ACC112 (cell line): Measurements from ENCODE around the gene DNAH14.
"Not testable (repeated sequence)": the region's sequence is repeated elsewhere in the genome, so short reads cannot be mapped to it uniquely, and the experiment has no call there.

Experiments
- H2AFZ ChIP-seq: fragments of 200-600 bp; sonication (generic); one replicate; pipeline ENCODE4 v1.6.0; 2017; ENCODE audit warnings: antibody characterized with exemption, low read length; ENCODE audit not compliant: unreplicated experiment
- H3K27ac ChIP-seq: fragments of 200-600 bp; sonication (generic); 2 replicates; pipeline ENCODE4 v1.5.1; 2014; ENCODE audit warnings: low read depth, mild to moderate bottlenecking, antibody characterized with exemption, low read length, moderate library complexity
- H3K27me3 ChIP-seq: fragments of 200-600 bp; sonication (generic); 2 replicates; pipeline ENCODE4 v1.6.1; 2014; ENCODE audit warnings: mild to moderate bottlenecking, antibody characterized with exemption, low read length, moderate library complexity, mixed read lengths; ENCODE audit not compliant: insufficient read depth
- H3K36me3 ChIP-seq: fragments of 200-600 bp; sonication (generic); 2 replicates; pipeline ENCODE4 v1.6.1; 2016; ENCODE audit warnings: mild to moderate bottlenecking, antibody characterized with exemption, low read length, moderate library complexity, mixed read lengths; ENCODE audit not compliant: insufficient read depth
- H3K4me1 ChIP-seq: fragments of 200-600 bp; sonication (generic); one replicate; pipeline ENCODE4 v1.6.1; 2016; ENCODE audit warnings: low read length, mixed read lengths; ENCODE audit not compliant: insufficient read depth, unreplicated experiment, control insufficient read depth
- H3K4me3 ChIP-seq: fragments of 200-600 bp; sonication (generic); 2 replicates; pipeline ENCODE4 v1.5.1; 2014; ENCODE audit warnings: mild to moderate bottlenecking, low read depth, low read length
- H3K79me2 ChIP-seq: fragments of 200-600 bp; sonication (generic); one replicate; pipeline ENCODE4 v1.6.0; 2016; ENCODE audit warnings: low read length; ENCODE audit not compliant: control insufficient read depth, unreplicated experiment, insufficient read depth

The DNAH14 gene

DNA sequence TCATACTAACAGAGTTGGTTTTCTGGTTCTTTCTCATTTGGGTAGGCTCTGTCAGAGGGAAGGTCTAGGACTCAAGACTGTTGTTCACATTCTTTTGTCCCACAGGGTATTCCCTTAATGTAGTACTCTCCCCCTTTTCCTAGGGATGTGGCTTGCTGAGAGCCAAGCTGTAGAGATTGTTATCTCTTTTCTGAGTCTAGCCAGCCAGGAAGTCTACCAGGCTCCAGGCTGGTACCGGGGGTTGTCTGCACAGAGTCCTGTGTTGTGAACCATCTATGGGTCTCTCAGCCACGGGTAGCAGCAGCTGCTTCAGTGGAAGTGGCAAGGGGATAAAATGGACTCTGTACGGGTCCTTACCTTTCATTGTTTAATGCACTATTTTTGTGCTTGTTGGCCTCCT is 272.0 kb downstream of the DNAH14 start:
- no peaks in the 10 kb centered on the region for H3K36me3 ChIP-seq
- no peak overlapping the region for H3K27ac ChIP-seq
- no peak overlapping the region for H3K4me3 ChIP-seq
- H3K4me1 ChIP-seq, result no peaks in the 10 kb centered on the region
- H2AFZ ChIP-seq, result no peak overlapping the region
- no peaks in the 10 kb centered on the region for H3K79me2 ChIP-seq
- H3K27me3 ChIP-seq, result no peaks in the 10 kb centered on the region

DNA sequence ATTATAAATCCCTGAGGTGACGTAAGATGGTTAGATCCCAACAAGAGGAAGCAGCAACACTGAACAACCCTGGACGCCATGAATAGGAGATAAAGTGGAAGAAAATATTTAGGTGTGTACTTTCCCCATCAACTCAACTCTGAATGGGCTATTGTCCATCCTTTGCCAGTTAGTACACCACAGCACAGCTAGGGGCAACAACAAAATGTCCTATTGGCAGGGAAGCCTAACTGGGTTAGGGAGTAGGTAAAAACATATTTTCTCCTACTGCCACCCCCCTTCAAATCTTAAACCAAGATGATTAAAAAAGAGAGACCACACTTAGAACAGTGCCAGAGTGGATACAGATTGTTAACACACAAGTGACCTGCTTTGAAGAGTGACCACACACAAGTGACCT is 278.3 kb downstream of the DNAH14 start:
- Histone ChIP-seq H3K27ac (no peak overlapping the region), H3K36me3 (no peaks in the 10 kb centered on the region), H3K4me3 (no peak overlapping the region), H2AFZ (no peak overlapping the region), H3K4me1 (no peaks in the 10 kb centered on the region), H3K27me3 (no peaks in the 10 kb centered on the region), H3K79me2 (no peaks in the 10 kb centered on the region)

DNA sequence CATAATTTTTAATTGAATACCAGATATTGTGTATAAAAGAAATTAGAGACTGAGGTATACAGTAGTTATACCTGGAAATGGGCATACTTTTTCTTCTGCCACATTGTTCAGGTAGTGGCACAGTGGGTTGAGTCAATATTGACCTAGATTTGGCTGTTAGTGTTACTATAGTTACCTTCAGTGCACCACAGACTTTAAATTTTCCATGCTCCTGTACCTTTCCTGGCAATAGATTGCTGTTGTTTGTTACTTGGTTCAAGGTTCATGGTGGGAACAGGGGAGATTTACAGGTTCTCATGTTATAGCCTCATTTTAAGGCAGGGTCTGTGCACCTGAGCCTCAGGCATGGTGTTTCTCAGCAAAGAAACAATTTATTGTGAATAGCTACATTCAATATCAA is 279.7 kb downstream of the DNAH14 start:
- Histone ChIP-seq H3K79me2 (no peaks in the 10 kb centered on the region), H3K4me3 (no peak overlapping the region), H3K27ac (no peak overlapping the region), H2AFZ (no peak overlapping the region), H3K27me3 (no peaks in the 10 kb centered on the region), H3K4me1 (no peaks in the 10 kb centered on the region), H3K36me3 (no peaks in the 10 kb centered on the region)

DNA sequence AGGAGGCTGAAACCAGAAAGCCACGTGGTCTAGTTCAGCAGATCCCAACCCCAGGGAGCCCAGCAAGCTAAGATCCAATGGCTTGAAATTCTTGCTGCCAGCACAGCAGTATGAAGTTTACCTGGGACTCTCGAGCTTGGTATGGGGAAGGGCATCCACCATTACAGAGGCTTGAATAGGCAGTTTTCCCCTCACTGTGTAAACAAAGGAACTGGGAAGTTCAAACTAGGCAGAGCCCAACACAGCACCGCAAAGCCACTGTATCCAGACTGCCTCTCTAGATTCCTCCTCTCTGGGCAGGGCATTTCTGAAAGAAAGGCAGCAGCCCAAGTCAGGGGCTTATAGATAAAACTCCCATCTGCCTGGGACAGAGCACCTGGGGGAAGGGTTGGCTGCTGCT is 280.7 kb downstream of the DNAH14 start:
- H3K36me3 ChIP-seq, H3K4me3 ChIP-seq, H3K27ac ChIP-seq, H2AFZ ChIP-seq, H3K27me3 ChIP-seq, H3K4me1 ChIP-seq, H3K79me2 ChIP-seq: not testable (repeated sequence)

DNA sequence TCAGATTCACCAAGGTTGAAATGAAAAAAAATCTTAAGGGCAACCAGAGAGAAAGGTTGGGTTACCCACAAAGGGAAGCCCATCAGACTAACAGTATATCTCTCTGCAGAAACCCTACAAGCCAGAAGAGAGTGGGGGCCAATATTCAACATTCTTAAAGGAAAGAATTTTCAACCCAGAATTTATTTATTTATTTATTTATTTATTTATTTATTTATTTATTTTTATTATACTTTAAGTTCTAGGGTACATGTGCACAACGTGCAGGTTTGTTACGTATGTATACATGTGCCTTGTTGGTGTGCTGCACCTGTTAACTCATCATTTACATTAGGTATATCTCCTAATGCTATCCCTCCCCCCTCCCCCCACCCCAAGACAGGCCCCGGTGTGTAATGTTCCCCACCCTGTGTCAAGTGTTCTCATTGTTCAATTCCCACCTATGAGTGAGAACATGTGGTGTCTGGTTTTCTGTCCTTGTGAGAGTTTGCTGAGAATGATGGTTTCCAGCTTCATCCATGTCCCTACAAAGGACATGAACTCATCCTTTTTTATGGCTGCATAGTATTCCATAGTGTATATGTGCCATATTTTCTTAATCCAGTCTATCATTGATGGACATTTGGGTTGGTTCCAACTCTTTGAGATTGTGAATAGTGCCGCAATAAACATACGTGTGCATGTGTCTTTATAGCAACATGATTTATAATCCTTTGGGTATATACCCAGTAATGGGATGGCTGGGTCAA is 282.4 kb downstream of the DNAH14 start:
- H3K79me2 ChIP-seq, H3K4me3 ChIP-seq, H3K27me3 ChIP-seq, H3K27ac ChIP-seq, H2AFZ ChIP-seq, H3K4me1 ChIP-seq, H3K36me3 ChIP-seq: not testable (repeated sequence)

DNA sequence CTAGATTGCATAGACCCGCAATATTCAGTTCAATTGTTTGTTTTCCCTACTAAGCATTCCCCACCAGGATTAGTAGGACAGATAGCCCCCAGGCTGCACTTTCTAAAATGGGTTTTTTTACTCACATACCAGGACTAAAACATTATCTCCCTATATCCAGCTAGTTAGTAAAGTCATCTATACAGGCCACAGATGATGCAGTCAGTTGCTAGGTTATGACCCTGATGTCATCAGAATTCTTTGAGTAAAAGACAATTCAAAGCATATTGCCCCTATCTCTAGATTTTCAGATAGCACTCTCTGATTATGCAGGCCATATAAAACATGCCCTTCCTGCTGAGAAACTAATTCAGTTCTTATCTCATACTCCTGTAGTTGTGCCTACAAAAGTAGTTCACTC is 294.8 kb downstream of the DNAH14 start:
- H2AFZ ChIP-seq, result no peak overlapping the region
- H3K27me3 ChIP-seq, result no peaks in the 10 kb centered on the region
- no peaks in the 10 kb centered on the region for H3K4me1 ChIP-seq
- H3K79me2 ChIP-seq, result no peaks in the 10 kb centered on the region
- no peak overlapping the region for H3K4me3 ChIP-seq
- no peaks in the 10 kb centered on the region for H3K36me3 ChIP-seq
- H3K27ac ChIP-seq, result no peak overlapping the region

DNA sequence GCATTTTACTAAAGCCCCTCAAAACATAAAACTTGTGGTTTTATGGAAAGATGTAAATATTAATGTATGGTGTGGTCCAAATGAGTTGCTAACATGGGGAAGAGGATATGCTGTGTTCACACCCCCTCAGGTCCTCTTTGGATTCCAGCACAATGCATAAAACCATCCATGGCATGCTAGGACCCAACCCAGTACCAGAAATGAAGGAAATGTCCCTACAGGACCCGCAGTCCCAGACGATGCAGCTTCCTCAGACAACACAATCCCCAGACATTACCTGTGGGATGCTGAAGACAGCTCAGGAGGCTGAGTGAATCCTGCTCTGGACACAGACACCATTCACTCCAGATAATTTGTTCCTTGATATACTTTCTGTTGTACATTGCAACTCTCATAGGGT is 296.2 kb downstream of the DNAH14 start:
- Histone ChIP-seq H2AFZ (no peak overlapping the region), H3K4me3 (no peak overlapping the region), H3K4me1 (no peaks in the 10 kb centered on the region), H3K79me2 (no peaks in the 10 kb centered on the region), H3K36me3 (no peaks in the 10 kb centered on the region), H3K27me3 (no peaks in the 10 kb centered on the region), H3K27ac (no peak overlapping the region)

DNA sequence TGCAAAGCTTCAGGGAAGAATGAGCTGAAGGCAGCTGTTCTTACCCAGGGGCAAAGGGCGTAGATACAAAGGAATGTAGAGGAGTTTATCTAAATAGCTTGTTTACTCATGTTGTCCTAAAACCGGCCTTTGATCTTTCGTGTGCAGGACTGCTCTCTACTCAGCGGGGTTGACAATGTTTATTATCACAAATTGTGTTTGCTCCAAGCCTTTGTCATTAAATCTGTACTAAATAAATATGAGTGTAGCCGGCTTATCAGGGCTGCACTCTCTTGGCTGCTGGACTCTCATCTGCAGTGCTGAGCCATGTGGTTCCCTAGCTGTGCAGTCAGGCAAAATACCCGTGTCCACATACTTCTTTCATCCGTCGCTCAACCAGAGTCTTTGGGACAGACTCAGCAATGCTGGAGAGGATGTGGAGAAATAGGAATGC is 299.4 kb downstream of the DNAH14 start:
- H3K4me3 ChIP-seq, result no peak overlapping the region

DNA sequence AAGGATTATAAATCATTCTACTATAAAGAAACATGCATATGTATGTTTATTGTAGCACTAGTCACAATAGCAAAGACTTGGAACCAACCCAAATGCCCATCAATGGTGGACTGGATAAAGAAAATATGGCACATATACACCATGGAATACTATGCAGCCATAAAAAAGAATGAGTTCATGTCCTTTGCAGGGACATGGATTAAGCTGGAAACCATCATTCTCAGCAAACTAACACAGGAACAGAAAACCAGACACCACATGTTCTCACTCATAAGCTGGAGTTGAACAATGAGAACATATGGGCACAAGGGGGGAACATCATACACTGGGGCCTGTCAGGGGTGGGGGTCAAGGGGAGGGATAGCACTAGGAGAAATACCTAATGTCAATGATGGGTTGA is 300.0 kb downstream of the DNAH14 start:
- not testable (repeated sequence) for H3K4me3 ChIP-seq, H3K4me1 ChIP-seq, H3K36me3 ChIP-seq, H3K79me2 ChIP-seq, H2AFZ ChIP-seq, H3K27ac ChIP-seq, H3K27me3 ChIP-seq

More for the DNA sequence above, 299.4 kb downstream of the DNAH14 start:
- no peak overlapping the region for H2AFZ ChIP-seq
- H3K4me1 ChIP-seq, result no peaks in the 10 kb centered on the region
- no peaks in the 10 kb centered on the region for H3K36me3 ChIP-seq
- no peaks in the 10 kb centered on the region for H3K79me2 ChIP-seq
- H3K27ac ChIP-seq, result no peak overlapping the region
- H3K27me3 ChIP-seq, result no peaks in the 10 kb centered on the region

DNA sequence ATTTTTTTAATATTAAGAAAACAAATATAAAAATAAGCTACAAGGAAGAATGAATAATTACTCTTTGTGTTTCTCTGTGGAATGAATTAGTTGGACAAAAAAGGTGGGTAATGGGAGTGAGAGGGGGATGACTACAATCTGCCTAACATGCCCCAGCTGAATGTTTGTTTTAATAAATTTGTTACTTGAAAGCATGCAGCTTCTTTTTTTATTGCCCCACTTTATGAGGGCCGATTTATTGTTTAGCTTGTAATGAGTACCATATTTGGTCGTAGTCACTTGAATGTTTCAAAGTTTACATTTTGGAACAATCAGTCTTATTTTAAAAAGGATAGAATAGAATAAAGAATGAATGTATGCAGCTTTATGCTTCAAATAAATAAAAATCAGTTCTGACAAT is 301.0 kb downstream of the DNAH14 start:
- H2AFZ ChIP-seq, result no peak overlapping the region
- no peak overlapping the region for H3K27ac ChIP-seq
- H3K4me1 ChIP-seq, result no peaks in the 10 kb centered on the region
- no peaks in the 10 kb centered on the region for H3K79me2 ChIP-seq
- H3K4me3 ChIP-seq, result no peak overlapping the region
- no peaks in the 10 kb centered on the region for H3K27me3 ChIP-seq
- no peaks in the 10 kb centered on the region for H3K36me3 ChIP-seq

DNA sequence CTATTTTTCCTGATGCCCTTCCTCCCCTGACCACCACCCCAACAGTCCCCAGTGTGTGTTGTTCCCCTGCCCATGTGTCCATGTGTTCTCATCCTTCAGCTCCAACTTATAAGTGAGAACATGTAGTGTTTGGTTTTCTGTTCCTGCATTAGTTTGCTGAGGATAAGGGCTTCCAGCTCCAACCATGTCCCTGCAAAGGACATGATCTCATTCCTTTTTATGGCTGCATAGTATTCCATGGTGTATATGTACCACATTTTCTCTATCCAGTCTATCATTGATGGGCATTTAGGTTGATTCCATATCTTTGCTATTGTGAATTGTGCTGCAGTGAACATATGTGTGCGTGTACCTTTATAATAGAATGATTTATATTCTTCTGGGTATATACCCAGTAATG is 303.5 kb downstream of the DNAH14 start:
- not testable (repeated sequence) for H3K36me3 ChIP-seq, H3K4me1 ChIP-seq, H2AFZ ChIP-seq, H3K4me3 ChIP-seq, H3K27me3 ChIP-seq, H3K79me2 ChIP-seq, H3K27ac ChIP-seq
